SK-N-SH (cell line): ENCODE results near the gene OR2M3.

Experiments used
- CTCF ChIP-seq: fragments of 200-600 bp; sonication (generic); IDR thresholded peaks from 2 replicates; pipeline ENCODE4 v1.6.1; 2017; ENCODE audit warnings: antibody characterized with exemption, mild to moderate bottlenecking, moderate library complexity
- TAF1 ChIP-seq: IDR thresholded peaks from 2 replicates; pipeline ENCODE4 v1.6.1; 2012; ENCODE audit warnings: low read depth, mild to moderate bottlenecking, low read length, moderate library complexity, borderline replicate concordance

GRCh38 chr1:248231117-248231516, 34.1 kb downstream of the OR2M3 start, which contains the start of gene OR2M4:
- TF ChIP-seq TAF1: no peak
- no peak for TF ChIP-seq CTCF
